Measurements from ENCODE around the gene LSM10.

LSM10 gene

DNA sequence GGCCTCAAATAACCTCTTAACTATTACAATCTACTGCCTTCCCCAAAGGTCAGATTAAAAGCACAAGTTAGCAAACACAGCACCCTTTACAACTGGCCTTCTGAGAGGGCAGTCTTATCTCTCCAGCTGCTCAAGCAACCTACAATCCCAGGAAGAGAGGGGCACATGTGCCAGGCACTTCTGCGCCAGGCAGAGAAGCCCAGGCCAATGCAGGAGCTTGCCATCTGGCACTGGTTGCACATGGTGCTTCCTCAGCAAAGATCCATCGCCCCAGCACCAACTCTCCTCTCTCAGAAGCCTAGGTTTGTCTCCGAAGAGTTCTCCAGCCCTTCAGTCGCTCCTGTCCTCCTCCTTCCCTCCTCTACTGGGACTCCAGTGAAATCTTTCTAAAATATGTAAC lies 14.5 kb downstream of the LSM10 start:
- DNase-seq (ENCODE audit: low spot score), result no peak

DNA sequence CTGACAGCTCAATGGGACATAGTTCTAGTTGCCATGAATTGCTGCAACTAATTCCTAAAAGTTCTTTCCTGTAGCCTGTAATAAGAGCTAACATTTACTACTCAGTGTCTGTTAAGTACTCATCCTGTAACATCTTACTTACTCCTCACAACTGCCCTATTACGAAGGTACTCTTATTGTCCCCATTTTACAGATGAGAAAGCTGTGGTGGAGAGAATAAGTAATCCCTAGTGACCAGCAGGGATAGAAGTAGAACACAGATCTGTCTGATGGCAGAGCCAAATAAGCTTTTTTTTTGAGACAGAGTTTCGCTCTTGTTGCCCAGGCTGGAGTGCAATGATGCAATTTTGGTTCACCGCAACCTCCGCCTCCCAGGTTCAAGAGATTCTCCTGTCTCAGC lies 15.0 kb downstream of the LSM10 start:
- DNase-seq (ENCODE audit: low spot score), result no peak

DNA sequence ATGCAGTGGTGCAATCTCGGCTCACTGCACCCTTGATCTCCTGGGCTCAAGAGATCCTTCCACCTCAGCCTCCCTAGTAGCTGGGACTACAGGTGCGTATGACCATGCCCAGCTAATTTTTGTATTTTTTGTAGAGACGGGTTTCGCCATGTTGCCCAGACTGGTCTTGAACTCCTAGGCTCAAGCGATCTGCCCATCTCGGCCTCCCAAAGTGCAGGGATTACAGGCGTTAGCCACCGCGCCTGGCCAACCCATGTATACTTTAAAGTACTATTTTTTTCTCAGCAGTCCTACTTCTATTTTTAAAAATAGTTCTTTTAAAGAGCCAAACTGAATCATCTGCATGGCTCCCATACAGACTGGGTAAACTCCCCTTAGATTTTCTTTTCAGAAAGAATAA lies 15.5 kb downstream of the LSM10 start:
- no peak for DNase-seq (ENCODE audit: low spot score)

DNA sequence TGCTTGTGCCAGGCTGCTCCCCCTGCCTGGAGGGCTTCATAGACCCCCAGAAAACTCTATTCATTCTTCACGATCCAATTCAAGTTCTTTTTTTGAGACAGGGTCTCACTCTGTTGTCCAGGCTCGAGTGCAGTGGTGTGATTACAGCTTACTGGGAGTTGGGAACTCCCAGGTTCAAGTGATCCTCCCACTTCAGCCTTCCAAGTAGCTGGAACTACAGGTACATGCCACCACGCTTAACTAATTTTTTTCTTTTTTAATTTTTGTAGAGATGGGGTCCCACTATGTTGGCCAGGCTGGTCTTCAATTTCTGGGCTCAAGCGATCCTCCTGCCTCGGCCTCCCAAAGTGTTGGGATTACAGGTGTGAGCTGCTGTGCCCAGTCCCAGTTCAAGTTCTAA lies 16.3 kb downstream of the LSM10 start:
- DNase-seq (ENCODE audit: low spot score), result no peak

DNA sequence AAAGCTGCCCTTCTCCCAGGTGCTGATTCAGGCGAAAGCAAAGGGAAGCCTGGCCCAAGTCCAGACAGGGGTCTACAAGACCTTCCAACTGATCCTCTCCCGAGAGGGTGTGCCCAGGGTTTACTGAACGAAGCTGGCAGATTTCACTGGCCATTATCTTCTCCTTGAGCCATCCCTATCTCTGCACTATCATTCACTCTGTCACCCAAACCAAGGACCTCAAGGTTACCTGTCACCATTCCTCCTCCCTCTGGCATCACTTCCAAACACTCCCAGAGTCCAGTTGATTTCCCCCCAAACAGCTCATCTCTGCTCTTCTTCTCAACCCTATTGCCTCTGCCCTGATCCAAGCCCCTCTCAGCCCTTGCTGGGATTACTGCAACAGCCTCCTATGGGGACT lies 16.9 kb downstream of the LSM10 start:
- no peak for DNase-seq (ENCODE audit: low spot score)

DNA sequence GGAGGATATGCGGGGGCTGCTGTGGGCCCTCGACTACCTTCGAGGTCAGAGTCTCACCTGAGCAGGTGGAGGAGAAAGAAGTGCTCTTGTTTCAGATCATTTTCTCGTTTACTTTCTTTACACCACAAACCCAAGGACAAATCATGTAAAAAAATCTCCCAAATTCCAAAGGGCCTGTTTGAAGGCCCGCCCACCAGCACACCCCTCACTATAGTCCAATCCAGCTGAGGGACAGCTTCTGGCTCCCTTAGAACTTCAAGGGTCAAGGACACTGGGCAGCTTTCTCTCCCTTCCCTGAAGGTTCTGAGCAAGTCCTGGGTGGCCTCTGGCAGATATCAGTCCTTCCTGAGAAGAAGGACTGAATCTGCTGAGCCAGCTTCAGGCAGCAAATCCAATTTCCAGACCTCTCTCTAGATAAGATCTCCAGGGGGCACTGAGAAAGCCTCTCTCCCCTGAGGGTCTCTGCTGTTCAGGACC lies 17.5 kb downstream of the LSM10 start:
- no peak for DNase-seq (ENCODE audit: low spot score)

DNA sequence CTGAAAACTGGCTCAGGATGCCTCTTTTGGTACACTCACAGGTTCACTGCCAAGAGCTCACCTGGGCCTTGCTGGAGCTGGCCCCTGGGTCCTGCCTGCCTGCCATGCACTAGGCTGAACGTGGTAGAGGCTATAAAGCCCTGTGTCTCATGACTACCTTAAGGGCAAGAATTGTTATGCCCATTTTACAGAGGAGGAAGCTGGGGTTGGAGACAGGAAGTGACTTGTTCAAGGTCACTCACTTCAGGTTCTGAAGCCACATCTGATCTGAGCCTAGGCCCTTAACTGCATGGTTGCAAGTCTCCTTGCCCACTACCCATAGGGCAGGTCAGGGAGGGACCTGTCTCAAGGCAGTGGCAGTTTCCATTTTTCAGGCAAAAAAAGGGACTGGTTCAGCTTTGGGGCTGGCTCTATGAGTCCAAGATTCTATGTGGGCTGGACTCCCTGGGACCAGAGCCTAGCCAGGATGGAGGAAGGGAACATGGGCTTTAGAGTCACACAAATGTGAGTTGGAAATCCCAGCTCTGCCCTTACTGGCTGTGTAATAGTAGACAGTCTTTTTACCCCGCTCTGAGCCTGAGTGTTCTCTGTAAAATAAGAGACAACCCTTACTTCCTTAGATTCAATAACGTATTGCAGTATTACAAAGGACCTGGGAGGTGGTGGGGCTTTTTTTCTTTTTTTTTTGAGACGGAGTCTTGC lies 19.8 kb downstream of the LSM10 start:
- DNase-seq (ENCODE audit: low spot score), result no peak

DNA sequence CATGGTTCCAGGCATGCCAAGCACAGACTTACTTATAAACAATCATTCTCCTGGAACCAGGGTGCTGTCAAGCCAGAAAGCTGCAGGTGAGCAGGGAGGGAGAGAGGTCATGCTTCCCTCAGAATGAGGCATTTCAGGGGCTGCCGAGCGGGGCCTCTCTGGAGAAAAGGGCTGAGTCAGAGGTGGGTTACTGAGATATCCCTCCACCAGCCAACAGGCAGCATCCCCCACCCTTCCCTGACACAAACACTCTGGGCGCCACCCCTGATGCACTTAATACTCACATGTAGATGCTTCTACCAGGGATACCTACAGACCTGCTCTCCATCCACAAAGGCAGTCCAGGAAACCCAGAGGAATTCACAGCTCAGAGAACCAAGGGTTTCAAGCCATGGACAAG lies 25.1 kb downstream of the LSM10 start:
- no peak for DNase-seq (ENCODE audit: low spot score)

DNA sequence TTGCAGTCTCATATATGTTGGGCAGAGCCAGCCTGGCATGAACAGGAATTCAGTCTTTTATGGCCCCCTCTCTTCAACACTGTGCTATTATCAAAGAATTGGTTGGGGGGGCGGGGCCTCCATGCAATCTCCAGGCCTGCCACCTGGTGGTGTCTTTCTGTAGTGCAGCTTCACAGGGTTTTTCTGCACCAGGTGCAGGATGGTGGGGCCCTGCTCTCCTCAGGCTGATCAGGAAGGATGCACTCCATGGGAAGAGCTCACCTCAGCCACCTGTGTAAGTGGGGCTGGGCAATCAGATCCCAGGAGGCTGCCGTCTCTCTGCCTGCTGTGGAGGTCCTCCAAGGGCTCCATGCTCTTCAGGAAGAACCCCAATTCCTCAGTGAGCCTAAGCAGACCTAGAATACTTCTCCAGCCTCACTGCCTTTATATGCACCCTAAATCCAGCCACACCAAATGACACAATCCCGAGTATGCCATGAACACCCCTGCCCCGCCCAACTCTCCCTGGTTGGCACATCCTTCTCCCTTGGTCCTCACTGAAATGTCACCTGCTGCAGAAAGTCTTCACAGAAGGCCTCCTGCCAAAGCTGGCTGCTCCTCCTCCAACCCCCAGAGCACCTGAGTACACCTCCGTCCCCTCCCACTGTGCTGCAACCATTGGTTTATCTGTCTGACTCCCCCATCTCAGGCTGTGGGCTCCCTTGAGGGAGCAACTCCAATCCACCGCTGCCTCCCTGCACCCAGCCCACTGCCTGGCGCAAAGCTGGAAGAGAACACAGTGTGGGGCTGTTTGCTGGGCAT lies 28.4 kb downstream of the LSM10 start:
- DNase-seq (ENCODE audit: low spot score), result peak; percentile 60

DNA sequence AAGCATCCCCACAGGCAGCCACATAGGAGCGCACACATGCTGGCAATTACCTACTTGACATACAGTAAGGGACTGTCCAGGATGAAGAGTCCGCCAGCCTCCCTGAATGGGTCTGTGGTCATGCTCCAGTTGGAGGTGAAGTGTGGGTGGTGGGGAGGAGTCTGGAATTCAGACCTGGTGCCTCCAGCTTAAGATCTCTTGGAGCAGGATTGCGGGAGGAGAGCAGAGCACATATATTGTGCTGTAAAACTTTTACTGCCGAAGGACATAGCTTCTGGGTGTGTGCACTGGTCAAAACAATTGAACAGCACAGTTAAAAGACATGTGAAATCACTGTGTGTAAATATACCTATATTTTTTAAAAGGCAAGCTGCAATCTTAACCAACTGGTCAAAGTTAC lies 29.9 kb downstream of the LSM10 start:
- DNase-seq (ENCODE audit: low spot score), result no peak

DNA sequence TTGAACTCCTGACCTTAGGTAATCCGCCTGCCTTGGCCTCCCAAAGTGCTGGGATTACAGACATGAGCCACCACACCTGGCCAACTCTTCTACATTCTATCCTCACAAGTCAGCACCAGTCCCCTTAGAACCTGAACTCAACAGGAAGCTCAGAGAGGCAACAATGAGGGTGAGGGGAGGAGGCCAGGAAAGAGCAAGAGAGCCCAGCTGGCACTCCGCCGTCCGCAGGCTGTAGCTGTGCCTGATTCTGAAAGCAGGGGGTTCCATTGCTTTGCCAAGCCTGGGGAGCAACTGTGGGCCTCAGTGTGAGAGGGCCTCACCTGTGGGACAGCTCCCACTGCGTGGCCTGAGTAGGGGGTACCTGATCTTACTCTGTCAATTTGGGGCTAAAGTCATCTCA lies 30.6 kb downstream of the LSM10 start:
- no peak for DNase-seq (ENCODE audit: low spot score)

DNA sequence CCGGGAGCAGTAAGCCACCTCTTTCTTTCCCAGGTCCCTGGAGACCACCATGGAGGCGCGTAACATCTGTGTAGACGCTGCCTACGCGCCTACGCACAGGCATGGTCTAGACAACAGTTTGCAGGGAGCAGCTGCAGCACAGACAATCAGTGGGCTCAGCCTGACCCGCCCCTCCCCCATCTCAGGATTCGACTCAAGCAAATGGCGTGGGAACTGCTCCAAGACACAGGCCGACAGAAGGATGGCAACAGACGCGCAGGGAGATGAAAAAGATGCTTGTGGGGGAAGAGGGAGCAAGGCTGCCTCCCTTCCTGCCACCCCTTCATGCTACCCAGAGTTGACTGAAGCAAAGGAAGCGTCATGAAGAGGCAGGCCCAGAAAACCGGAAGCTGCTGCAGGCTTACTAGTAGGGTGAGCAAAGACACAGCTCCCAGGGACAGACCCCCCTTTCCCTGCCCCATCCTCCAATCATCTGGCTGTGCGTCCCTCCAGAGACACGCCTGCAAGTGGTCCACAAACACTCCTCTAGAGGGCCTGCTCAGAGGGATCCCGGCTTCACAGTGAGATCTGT lies 31.5 kb downstream of the LSM10 start:
- DNase-seq (ENCODE audit: low spot score), result no peak

DNA sequence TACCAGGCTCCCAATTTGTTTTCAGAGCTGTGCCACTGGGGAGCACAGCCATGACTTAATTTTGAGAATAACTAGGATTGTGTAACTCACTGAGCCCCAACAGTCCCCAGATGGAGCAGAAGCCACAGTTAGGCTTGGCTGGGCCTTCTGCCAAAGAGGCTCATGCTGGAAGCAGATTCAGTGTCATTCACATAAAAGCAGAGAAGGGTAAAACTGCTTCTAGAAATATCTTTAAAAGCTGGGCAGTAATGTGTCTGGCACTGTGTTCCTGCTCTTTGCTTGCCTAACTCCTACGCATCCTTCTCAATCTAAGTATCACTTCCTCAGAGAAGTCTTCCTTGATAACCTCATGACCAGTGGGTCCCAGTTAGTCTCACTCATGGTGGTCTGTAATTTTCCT lies 32.3 kb downstream of the LSM10 start:
- no peak for DNase-seq (ENCODE audit: low spot score)

DNA sequence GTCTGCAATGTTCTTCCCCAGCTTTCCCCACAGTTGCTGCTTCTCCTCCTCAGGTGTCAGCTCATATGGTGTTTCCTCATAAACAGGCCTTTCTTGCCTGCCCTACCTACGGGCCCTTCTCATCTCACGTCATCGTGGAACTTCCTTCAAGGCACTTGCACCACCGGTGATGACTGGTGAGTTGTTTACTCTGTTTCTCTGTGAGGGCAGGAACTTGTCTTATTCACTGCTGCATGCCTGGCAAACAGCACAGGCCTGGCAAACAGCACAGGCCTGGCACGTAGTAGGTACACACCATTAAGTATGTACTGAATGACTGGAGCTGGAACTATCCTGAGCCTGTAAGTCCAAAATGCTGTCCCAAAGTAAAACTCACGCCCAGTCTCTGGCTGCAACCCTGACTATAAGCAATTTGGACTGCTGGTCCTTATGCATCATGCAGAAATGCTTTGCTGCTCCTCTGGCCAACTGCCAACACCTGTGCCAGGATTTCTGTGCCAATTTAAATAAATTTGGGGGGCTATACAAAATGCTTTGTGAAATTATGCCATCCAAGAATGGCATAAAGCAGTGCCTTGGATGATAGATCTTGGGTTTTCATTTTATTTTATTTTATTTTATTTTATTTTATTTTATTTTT lies 37.7 kb downstream of the LSM10 start:
- DNase-seq (ENCODE audit: low spot score), result no peak

DNA sequence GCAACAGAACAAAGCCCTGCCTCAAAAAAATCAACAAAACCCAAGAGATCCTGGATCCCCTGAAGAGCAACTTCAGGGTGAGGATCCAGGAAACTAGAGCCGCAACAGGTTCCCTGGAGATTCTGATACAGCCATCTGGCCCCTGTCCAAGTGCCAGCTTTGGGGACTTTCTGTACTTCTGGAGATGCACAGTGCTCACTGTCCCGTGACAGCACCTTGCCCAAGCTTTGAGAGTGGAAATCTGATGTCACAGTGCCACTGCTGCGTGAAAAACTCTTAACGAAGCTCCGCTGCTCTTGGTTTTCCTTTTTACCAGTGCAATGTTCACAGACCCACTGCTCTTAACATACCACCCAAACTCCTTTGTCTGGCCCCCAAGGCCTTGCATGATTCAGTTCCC lies 38.3 kb downstream of the LSM10 start:
- no peak for DNase-seq (ENCODE audit: low spot score)

DNA sequence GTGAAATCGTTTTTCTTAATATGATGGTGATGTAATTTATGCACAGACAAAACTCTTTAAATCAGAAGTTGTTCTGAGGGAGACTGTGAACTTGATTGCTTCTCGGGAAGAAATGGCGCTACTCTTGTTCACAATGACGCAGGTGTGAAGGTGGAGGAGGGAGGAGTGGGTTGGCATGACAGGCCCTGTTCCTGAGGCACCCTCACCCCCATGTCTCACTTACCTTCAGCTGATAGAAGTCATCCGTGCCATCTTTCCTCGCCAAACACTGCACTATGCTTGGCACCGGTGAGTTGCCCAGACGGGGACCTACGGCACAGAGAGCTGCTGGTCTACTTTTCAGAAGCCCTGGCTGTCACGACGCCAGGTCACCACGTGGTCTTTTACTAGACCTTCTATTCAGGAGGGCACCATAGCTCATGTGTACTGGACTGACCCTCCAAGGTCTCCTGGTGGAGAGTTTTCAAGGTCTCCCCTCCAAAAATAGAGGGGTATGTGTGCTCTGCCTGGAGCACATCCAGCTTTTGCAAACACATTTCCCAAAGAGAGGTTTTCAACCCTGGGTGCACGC lies 39.1 kb downstream of the LSM10 start:
- DNase-seq (ENCODE audit: low spot score), result no peak

DNA sequence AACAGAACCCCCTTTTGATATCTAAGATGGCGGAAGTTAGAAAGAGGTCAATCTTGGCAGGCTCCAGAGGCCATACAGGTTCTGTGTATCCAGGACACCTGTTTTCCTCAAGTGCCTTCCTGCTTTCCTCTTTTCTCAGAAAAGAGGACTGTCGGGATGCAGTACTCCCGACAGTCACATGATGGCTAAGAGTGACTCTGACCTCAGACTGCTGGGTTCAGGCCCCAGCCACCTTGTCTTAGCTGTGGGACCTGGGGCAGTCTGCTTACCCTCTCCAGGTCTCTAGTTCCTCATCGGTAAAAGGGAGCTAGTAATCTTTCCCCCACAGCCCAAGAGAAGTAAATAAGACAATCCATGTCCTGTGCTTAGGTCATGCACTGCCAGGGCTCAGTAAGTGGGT lies 41.9 kb downstream of the LSM10 start:
- no peak for DNase-seq (ENCODE audit: low spot score)

DNA sequence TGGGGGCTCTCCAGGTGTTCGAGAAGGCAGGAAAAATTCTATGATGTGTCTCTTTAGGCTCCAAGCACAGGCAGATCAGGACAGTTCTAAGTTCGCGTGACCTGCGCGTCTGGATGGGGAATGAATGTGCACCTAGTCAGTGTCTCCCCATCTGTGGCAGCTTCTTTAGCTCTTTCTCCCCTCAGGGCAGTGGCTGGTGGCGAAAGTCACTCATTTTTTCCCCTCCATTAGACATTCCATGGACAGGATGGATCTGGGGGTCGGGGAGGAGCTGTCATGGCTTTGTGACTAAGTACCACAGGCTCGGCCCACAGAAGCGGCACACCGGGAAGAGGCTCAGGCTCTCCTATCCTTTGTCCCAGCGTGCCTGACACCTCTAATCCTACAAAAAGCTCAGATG lies 43.2 kb downstream of the LSM10 start:
- no peak for DNase-seq (ENCODE audit: low spot score)

DNA sequence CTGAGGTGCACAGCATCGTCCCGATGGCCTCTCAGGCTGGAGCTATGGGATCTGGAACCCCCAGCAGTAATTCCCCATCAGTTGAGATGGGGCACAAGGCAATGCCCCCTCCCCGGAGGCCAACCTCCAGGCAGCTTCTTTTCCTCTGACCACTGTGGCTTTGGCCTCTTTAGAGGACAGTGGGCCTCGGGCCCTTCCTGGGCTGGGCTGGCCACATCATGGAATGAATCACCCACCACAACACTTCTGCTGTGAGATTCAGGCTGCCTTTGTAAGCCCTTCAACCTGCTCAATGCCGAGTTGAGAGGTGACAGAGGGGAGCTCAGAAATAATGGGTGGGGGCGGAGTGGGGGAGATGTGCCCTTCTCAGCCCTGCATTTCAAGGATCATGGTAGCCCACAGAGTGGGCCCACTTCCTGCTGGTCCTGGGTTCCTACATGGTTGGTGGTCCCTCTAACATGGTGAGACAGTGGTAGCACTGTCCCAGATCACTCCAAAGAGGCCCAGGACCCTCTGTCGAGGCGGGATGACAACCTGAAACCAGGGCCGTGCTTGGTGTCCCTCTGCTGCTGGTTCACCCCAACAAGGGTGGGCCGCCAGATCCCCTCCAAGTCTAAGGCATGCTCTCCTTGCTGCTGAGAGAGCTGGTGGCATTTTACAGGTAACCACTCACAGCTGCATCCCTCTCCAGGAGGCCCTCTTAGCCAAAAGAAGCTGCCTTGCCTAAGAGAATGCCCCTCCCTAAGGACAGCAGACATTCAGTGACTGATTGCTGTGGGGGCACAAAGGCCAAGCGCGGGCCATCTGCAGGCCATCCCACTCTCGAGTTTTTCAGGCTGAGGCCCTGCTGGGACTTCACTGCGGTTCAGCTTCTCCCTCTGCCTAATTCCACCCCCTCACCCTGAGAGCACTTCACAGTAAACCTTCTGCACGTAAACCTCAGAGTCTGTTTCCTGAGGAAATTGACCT lies 44.5 kb downstream of the LSM10 start:
- no peak for DNase-seq (ENCODE audit: low spot score)

DNA sequence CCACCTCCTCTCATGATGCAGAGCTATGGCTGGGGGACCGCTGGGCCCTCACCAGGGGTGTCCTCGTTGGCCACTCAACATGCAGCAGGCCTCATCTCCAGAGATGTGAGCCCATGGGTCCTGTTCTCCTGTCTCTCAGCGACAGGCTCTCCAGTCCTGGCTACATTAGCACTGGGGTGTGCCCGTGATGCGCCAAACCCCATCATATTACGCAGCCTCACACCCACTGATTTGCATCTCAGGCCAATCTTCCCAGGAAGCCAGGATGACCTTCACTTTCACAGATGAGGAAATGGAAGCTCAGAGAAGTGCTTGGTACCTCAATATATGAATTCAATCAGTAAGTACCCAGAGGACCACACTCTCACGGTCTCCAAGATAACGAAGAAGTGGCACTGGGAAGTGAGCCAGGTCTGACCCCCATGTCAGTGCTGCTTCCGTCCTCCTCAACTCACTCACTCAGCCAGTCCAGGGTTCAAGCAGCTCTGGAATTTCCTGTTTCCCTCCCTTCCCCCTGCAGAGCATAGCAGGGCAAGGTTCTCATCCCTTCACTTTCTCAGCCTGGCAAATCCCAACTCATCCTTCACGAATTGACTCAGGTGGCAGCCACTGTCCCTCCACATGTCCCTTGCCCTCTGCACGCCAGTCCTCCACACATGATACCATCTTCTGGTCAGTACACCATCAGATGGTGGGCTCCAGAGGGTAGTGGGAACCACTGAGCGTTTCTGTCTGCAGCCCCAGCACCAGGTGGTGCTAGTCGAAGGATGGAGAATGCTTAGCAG lies 45.4 kb downstream of the LSM10 start:
- DNase-seq (ENCODE audit: low spot score), result no peak

All from LoVo (cell line).